ENCODE results near the gene BRK1. TPM values are rescaled to one million over a fixed set of nuclear protein-coding genes. Genes with fewer than 3 reads are reported as not detected.
A peak's percentile ranks its signal among the peaks of the same experiment; 100 is the strongest.
"Not testable (repeated sequence)": the region's sequence is repeated elsewhere in the genome, so short reads cannot be mapped to it uniquely, and the experiment has no call there.

BRK1 gene
- total RNA-seq, 1 experiment from 2014 or later, result 93.4 TPM

- in situ Hi-C loops (cut with HindIII; ENCODE audit: low pct_unique_long_range_greater_than_20kb, low sequenced_read_pairs), result no loop called here
- DNase-seq (ENCODE audit: low read depth, low spot score), result no peak
Observed at GRCh38 chr3:10169000-10169496, 53.6 kb downstream of the BRK1 start.

GRCh38 chr3:10170915-10171478, 55.5 kb downstream of the BRK1 start:
- DNase-seq (ENCODE audit: low read depth, low spot score), result no peak
- in situ Hi-C loops (cut with HindIII; ENCODE audit: low pct_unique_long_range_greater_than_20kb, low sequenced_read_pairs), result no loop called here

- in situ Hi-C loops (cut with HindIII; ENCODE audit: low pct_unique_long_range_greater_than_20kb, low sequenced_read_pairs), result no loop called here
- no peak for DNase-seq (ENCODE audit: low read depth, low spot score)
Observed at GRCh38 chr3:10173095-10173925, 57.8 kb downstream of the BRK1 start.

GRCh38 chr3:10173926-10174435, 58.5 kb downstream of the BRK1 start:
- DNase-seq (ENCODE audit: low read depth, low spot score), result peak; percentile 19
- in situ Hi-C loops (cut with HindIII; ENCODE audit: low pct_unique_long_range_greater_than_20kb, low sequenced_read_pairs), result no loop called here

DNA sequence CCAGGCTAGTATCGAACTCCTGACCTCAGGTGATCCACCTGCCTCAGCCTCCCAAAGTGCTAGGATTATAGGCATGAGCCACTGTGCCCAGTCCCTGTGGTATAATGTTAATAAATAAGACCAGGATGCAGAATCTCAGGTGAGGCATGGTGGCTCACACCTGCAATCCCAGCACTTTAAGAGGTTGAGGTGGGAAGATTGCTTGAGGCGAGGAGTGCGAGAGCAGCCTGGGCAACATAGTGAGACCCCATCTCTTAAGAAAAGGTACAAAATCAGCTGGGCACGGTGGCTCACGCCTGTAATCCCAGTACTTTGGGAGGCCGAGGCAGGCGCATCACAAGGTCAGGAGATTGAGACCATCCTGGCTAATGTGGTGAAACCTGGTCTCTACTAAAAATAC, 59.9 kb downstream of the BRK1 start:
- in situ Hi-C loops (cut with HindIII; ENCODE audit: low pct_unique_long_range_greater_than_20kb, low sequenced_read_pairs); DNase-seq (ENCODE audit: low read depth, low spot score): not testable (repeated sequence)

GRCh38 chr3:10176150-10176549, 60.7 kb downstream of the BRK1 start:
- in situ Hi-C loops (cut with HindIII; ENCODE audit: low pct_unique_long_range_greater_than_20kb, low sequenced_read_pairs); DNase-seq (ENCODE audit: low read depth, low spot score): not testable (repeated sequence)

Other genes starting within 250 kb of the BRK1 start
- 0.24 and 0.71 TPM in 2 replicates for gene CIDEC, start 235.4 kb upstream of the BRK1 start, total RNA-seq (2014; rRNA removed; shearing (Covaris generic))
- gene JAGN1, start 225.1 kb upstream of the BRK1 start, total RNA-seq (2014; rRNA removed; shearing (Covaris generic)), result 42.9 and 45.2 TPM in 2 replicates
- 0.05 and 0.29 TPM in 2 replicates for gene IL17RE, start 212.8 kb upstream of the BRK1 start, total RNA-seq (2014; rRNA removed; shearing (Covaris generic))
- gene IL17RC, start 198.6 kb upstream of the BRK1 start, total RNA-seq (2014; rRNA removed; shearing (Covaris generic)), result 49.0 and 49.1 TPM in 2 replicates
- 47.7 and 50.2 TPM in 2 replicates for gene CRELD1, start 181.8 kb upstream of the BRK1 start, total RNA-seq (2014; rRNA removed; shearing (Covaris generic))
- gene PRRT3, start 163.3 kb upstream of the BRK1 start, total RNA-seq (2014; rRNA removed; shearing (Covaris generic)), result 0.34 and 0.51 TPM in 2 replicates
- gene EMC3, start 128.8 kb upstream of the BRK1 start, total RNA-seq (2014; rRNA removed; shearing (Covaris generic)), result 213 and 253 TPM in 2 replicates
- gene FANCD2, start 89.2 kb upstream of the BRK1 start, total RNA-seq (2014; rRNA removed; shearing (Covaris generic)), result 28.9 and 29.5 TPM in 2 replicates
- gene FANCD2OS, start 7.4 kb upstream of the BRK1 start, total RNA-seq (2014; rRNA removed; shearing (Covaris generic)), result not detected in 2 replicates
- 30.8 and 34.7 TPM in 2 replicates for gene VHL, start 26.1 kb downstream of the BRK1 start, total RNA-seq (2014; rRNA removed; shearing (Covaris generic))
- 1.2 and 1.8 TPM in 2 replicates for gene IRAK2, start 49.2 kb downstream of the BRK1 start, total RNA-seq (2014; rRNA removed; shearing (Covaris generic))
- gene TATDN2, start 132.8 kb downstream of the BRK1 start, total RNA-seq (2014; rRNA removed; shearing (Covaris generic)), result 8.3 and 8.6 TPM in 2 replicates
- gene GHRL, start 177.3 kb downstream of the BRK1 start, total RNA-seq (2014; rRNA removed; shearing (Covaris generic)), result not detected in 2 replicates
- gene SEC13, start 205.4 kb downstream of the BRK1 start, total RNA-seq (2014; rRNA removed; shearing (Covaris generic)), result 128 and 129 TPM in 2 replicates